GM18909 (cell line): ENCODE measurements around the gene PITPNC1.
"Not testable (repeated sequence)": the region's sequence is repeated elsewhere in the genome, so short reads cannot be mapped to it uniquely, and the experiment has no call there.

Experiments
- ATAC-seq: cut with Tn5 transposase; IDR thresholded peaks from one replicate; pipeline ENCODE4 v1.9.1; 2021; ENCODE audit warnings: mild to moderate bottlenecking; ENCODE audit not compliant: unreplicated experiment, poor library complexity

Gene PITPNC1

DNA sequence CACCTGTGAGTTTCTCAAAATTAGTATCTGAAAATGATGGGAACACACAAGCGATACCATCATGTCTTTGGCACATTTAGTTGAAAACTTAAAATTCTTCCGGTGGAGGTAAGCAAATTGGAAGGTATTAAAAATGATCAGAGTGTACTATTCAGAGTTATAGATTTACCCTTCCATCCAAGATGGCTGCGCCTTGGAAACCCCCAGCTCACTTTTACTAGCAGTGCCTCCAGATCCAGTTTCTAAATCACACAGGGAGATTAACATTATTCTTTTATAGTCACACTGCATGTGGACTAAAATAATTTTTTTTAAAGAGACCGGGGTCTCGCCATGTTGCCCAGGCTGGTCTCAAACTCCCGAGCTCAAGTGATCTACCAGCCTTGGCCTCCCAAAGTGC, 15.0 kb downstream of the PITPNC1 start:
- no peak for ATAC-seq

DNA sequence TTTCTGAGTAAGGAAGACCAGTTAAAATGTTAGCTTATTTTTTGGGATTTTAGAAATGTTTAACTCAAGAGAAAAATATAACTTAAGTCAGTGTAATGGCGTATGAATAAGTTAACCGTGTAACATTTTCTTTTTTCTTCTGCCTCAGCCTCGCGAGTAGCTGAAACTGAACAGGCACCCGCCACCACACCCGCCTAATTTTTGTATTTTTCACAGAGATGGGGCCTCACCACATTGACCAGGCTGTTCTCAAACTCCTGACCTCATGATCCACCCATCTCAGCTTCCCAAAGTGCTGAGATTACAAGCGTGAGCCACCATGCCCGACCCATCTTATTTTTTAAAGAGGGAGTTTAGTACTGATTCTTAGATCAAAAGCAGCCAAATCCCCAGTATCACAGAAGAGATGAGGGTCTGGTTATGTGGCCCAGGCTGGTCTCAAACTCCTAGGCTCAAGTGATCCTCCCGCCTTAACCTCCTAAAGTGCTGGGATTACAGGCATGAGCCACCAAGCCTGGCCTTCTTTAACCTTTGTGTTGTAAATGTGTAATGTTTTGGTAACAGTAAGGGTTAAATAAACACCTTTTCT, 16.8 kb downstream of the PITPNC1 start:
- ATAC-seq: no peak

DNA sequence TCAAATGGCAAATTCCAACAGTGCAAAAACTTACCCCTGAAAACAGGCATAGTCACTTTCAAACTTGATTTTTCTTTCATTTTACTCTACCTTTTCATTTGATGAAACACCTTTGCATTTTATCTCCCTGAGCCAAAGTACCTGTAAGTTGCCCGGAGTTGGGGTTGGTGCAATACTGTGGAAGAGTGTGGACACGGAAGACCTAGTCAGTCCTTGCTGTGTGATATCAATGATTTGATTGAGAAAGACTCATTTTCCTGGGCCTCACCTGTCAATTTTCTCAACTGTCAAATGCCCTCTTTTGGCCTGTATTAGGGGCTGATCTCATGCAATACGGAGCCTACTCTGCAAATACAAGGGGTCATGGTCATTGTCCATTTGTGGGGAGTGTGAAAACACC, 22.6 kb downstream of the PITPNC1 start:
- ATAC-seq: no peak

DNA sequence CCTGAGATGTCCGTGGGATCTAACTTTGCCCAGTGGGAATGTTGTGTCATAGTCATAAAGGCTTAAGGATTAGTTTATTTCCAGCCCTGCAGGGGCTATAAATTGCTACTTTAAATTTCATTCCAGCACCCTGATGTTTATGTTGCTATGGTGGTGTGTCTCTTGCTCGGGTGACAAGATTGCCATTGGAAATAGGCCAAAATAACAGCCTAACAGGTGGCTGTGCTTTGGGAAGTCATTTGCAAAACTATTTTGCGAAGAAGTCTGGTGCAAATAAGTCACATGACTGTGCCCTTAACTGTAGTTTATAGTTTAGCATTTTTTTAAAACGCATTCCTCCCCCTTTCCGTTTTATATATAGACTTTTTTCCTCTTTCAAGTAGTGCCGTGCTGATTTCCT, 23.1 kb downstream of the PITPNC1 start:
- ATAC-seq: no peak

DNA sequence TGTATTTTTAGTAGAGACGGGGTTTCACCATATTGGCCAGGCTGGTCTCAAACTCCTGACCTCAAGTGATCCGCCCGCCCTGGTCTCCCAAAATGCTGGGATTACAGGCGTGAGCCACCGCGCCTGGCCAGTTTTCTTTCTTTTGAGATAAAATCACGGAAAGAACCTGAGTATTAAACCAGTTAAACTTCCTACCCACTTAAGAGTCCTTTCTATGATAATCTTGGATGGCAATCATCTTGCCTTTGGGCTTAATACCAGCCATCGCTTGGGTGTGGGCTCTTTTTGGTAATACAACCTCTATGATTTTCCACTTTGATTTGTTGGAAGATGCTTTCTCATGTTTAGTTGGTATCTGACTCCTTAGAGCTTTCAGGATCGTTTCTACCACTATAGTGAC, 24.0 kb downstream of the PITPNC1 start:
- no peak for ATAC-seq

DNA sequence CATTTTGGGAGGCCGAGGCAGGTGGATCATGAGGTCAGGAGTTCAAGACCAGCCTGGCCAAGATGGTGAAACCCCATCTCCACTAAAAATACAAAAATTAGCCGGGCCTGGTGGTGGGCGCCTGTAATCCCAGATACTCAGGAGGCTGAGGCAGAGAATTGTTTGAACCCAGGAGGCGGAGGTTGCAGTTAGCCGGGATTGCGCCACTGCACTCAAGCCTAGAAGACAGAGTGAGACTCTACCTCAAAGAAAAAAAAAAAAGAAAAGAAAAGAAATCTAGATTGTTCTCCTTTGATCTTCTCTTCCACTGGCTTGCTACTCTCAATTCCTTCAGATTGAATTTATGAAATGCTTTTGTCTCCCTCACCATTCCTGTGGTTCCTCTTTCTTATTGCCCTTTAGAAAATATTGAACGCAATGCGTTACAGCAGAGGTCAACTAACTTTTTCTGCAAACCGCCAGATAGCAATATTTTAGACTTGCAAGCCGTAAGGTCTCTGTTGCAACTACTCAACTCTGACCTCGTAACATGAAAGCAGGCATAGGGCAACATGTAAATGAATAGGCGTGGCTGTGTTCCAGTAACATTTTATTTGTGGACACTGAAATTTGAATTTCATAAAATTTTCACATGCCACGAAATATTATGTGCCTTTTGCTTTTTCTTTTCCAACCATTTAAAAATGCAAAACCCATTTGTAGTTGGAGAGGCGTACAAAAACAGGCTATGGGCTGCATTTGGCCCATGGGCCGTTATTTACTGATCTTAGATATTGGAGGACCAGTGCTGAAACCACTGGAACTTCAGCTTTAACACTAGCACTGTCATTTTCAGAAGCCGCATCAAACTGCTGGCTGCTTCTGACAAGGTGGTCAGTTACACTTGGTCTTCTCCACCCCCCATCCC, 24.8 kb downstream of the PITPNC1 start:
- no peak for ATAC-seq

DNA sequence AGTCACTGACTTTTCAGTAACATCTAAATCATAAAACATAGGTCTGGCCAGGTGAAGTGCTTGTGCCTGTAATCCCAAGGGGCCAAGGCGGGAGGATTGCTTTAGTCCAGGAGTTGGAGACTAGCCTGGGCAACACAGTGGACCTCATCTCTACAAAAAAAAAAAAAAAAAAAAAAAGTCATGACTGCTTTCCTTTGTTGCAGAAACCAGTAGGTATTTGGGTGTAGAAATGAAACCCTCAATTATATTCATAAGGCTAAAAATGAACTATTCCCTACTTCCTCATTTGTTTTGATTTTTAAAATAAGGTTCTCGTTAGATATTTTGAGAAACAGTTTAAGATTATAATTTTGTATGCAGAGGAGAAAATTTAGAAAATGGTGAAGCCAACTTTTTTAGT, 26.0 kb downstream of the PITPNC1 start:
- no peak for ATAC-seq

DNA sequence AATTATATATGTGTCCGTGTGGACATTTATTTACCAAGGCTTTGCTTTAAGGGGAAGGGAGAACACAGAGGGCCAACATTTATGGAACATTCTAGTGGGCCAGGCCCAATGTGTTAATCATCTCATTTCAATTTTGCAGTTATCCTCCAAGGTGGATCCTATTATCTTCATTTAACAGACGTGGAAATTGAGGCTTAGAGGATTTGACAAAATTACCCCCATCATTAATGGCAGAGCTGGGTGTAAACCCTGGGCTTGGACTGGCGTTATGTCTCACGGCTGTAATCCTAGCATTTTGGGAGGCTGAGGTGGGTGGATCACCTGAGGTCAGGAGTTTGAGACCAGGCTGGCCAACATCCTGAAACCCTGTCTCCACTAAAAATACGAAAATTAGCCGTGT, 26.4 kb downstream of the PITPNC1 start:
- ATAC-seq: no peak

DNA sequence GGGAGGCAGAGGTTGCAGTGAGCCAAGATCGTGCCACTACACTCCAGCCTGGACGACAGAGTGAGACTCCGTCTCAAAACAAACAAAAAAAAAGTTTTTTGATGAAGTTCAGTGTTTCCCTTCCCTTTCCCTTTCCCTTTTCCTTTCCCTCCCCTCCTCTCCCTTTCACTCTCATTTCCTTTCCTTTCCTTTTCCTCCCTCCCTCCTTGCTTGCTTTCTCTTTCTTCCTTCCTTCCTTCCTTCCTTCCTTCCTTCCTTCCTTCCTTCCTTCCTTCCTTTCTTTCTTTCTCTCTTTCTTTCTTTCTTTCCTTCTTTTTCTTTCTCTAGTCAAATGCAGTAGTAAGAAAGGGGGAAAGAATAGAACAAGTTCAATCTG, 31.4 kb downstream of the PITPNC1 start:
- ATAC-seq: not testable (repeated sequence)

DNA sequence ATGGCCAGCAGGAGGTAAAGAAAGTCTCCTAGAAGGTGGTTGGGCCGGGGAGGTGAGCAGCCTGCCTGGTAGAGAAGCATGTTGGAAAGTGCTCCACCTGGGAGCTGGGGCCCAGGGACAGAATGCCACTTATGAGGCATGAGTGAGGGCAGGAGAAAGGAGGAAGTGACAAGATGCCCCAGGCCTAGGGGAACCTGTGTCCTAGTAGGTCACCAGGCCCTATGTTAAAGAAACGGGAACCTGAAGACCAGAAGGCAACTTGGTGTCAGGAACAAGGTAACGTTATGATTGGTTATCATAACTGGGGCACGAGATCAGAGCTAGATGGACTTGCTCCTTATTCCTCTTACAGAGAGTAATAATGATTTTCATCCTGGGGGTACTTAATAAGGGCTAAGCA, 34.3 kb downstream of the PITPNC1 start:
- ATAC-seq: no peak

DNA sequence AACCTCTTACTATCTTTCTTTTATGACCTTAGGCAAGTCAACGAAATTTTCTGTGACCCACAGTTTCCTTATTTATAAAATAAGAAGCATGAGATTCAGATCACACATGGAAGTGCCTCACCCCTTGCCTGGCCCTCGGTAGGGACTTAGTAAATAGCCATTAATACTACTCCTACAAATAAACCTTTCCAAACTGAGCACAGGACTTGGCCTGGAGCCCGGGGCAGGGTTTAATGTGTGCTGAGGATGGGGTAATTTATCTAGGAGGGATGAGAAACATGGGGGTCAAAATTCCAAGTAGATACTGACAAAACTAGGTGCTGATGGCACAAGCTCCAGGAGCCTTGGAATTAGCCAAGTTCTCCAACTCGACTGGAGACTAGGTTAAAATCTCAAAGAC, 35.0 kb downstream of the PITPNC1 start:
- no peak for ATAC-seq

DNA sequence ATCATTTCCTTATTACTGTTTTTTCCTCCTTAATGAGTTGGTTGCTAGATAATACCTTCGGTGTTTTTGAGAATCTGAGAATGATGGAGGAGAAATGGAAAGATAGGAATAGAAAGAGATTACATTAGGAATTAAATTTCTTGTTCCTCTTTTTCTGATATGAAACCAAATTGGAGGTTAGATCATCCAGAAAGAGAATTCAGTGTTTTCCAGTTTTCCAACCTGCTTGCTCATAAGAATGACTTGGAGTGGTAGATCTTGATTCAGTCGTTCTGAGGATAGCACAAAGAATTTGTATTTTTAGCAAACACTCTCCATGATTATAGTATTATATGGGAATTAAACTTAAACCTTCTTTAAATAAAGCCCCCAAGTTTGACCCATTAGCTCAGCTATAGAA, 35.9 kb downstream of the PITPNC1 start:
- ATAC-seq: no peak

DNA sequence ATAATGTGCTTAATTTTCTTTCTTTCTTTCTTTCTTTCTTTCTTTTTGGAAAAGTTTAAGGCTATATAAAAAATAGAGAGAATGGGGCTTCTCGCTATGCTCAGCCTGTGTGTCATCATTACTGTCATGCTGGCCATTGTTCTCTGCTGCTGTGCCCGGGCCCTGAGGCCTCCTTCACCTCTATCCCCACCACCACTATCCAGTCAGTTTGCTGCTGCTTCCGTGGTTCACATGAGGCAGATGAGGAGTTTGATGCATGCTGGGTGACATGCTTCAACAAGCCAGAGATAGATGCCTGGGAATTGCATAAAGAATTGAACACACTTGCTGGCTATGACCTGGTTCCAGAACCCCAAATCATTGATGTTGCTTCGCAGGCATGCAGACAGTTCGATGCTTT, 36.3 kb downstream of the PITPNC1 start:
- no peak for ATAC-seq

DNA sequence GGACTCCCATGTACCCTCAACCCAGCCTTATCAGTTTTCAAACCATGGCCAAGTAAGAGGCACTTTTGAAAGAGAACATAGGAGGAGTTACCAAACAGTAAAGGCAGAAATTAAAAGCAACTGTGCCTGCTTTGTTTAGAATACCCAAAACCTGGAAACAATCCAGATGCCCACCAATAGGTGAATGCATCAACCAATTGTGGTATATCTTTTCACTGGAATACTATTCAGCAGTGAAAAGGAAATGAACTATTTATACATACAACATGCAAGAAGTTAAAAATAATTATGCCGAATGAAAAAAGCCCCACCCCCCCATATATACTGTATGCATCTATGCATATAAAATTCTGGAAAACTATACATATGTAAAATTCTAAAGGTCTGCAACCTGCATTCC, 37.0 kb downstream of the PITPNC1 start:
- ATAC-seq: no peak

DNA sequence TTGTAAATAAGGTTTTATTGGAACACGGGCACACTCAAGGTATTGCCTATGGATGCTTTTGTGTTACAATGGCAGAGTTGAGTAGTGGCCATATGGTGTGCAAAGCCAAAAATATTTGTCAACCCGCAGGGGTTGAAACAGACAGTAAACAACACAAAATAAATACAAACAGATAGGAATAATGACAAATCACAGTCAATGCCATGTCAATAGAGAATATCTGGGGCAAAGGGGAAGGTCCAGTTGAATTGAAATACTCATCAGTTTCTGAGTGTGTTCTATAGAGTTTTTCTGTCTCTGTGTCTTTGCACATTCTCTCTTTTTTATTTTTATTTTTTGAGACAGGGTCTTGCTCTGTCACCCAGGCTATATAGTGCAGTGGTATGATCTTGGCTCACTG, 37.5 kb downstream of the PITPNC1 start:
- ATAC-seq: no peak

DNA sequence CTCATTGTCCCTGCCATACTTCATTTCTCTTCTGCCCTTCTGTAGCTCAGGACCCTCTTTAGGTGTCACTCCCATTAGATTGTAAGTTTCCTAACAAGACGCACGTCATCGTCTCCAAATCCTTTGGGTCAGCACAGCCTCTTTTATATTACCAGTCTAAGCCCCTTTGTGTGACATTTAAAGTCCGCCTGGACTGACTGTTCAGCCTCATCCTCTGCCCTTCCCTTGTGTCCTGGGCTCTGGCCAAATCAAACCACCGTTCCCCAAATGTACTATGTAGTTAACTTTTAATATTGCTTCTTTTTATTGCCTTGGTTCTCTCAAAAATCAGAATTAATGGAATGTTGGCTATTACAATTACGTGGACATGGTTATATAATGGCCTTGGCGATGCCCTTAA, 38.2 kb downstream of the PITPNC1 start:
- no peak for ATAC-seq

DNA sequence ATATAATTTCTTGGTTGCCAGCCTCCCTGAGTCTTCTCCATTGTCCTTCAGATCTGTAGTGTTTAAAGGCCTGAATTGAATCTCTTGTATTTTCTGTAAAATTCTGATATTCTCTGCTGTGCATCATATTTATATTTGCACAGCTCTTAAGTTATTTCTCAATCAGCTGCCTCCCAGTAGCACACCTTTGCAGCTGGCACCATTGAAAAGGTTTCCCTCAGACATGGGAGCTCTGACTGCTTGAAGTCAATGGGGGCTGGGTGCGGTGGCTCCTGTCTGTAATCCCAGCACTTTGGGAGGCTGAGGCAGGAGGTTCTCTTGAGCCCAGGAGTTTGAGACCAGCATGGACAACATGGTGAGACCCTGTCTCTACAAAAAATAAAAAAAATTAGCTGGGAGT, 40.4 kb downstream of the PITPNC1 start:
- ATAC-seq: no peak

DNA sequence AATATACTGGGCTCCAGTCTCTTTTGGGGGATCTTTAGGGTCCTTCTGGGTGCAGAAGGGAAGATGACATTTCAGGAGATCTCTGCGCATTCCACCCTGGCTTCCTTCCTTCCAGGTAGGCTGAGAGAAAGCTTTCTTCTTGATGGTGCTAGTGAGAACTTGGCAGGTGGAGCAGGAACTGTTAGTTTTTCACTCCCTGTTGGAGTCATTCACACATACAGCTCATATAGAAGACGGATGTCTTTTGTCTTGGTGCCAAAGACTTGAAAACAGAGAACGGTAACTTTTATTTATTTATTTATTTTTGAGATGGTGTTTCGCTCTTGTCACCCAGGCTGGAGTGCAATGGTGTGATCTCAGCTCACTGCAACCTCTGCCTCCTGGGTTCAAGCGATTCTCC, 43.9 kb downstream of the PITPNC1 start:
- no peak for ATAC-seq

DNA sequence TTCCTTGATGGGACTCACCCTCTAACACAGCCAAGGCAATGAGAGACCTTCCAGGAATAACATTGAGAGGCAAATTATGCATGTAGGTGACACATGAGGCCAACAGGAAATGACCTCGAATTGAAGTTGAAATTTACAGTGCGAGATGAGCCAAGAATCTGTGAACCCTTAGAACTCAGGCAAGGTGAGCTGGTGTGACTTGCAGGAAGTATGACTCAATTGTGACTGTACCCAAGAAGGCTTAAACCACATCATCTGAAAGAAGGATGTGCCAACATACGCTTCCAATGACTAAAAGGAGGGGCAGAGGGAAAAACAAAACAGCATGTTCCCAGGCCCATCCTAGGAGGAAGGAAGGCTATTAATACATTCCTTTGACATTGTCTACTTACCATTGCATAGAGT, 44.8 kb downstream of the PITPNC1 start:
- no peak for ATAC-seq

DNA sequence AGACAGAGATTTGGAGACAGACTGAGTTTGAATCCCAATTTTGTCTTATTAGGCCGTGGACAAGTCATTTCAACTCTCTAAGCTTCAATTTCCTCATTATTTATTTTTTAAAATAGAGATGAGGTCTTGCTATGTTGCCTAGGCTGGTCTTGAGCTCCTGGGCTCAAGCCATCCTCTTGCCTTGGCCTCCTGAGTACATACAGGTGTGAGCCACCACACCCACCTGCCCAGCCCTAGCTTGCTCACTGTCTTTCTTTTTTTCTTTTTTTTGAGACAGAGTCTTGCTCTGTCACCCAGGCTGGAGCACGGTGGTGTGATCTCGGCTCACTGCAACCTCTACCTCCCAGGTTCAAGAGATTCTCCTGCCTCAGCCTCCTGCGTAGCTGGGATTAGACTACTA, 45.2 kb downstream of the PITPNC1 start:
- ATAC-seq: not testable (repeated sequence)

DNA sequence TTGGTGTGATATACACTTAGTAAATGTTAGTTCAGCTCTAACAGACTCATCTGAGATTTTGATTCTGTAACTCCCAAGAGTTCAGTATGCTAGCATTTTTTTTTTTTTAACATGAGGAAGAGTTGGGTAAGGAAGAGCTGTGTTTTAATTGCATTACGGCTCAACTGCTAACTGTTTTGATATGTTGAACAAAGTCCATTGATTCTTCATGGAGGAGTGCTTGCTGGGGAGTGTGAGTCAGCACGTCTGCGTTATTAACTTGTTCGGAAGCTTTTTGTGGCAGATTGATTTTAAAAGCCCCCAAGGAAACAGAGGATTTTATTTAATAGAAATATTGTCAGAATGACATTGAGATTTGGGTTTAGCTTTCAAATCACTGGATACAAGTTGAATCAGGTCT, 45.8 kb downstream of the PITPNC1 start:
- ATAC-seq: no peak

DNA sequence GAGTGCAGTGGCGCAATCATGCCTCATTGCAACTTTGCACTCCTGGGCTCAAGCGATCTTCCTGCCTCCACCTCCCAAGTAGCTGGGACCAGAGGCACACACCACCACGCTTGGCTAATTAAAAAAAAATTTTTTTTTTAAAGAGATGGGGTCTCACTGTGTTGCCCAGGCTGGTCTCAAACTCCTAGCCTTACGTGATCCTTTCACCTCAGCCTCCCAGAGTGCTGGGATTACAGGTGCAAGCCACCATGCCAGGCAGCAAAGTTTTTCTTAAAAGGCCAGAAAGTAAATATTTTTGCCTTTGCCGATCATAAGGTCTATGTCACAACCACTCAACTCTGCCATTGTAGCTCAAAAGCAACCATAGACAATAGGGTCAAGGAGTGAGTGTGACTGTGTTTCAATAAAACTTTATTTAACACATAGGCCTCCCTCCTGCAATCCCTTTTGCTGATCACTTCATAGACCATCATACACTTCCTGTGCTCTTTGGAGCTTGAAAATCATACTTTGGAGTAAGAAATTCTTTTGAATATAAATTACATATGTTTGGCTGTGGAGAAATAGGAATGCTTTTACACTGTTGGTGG, 48.6 kb downstream of the PITPNC1 start:
- no peak for ATAC-seq
